HG03575 (cell line): ENCODE results near the gene RALB.

Experiments used
- ATAC-seq: cut with Tn5 transposase; IDR thresholded peaks from one replicate; pipeline ENCODE4 v1.9.1; 2021; ENCODE audit not compliant: unreplicated experiment, insufficient number of reproducible peaks, low FRiP score; ENCODE audit errors: extremely low read depth

RALB gene

DNA sequence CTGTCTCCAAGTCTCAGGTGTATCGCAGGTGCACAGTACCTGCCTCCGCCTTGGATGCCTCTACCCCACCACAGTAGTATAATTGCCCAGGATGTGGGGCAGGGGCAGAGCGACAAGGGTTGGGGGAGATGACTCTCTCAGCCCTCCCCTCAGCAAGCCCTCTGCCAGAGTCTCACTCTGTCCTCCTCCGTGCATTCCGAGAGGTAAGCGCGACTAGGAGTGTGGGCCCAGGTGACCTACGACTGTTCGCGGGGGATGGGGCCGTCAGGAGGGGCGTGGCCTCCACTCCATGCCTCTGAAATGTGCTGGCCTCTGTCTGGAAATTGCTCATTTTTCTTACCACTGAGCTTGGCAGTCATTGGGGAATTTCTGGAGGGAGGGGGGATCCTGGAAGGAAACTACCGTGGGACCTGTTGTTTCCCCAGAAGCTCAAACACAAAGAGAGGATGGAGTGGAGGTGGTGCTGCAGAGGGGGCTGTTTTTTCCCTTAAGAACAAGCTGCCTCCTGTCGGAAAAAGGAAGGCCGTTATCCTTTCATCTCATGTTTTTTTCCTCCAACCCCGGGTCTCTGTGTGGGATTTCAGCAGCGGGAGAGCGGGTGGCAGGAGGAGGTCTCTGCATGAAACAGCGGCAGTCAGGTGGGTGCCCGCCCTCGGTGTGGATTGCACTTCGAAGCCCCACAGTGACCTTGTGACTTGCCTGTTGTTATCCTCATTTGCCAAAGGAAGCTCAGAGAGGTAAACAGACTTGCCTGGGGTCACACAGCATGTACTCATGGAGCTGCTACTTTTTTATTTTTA lies 13.0 kb upstream of the RALB start:
- no peak for ATAC-seq

GRCh38 chr2:120240901-120241429 lies 11.7 kb upstream of the RALB start:
- ATAC-seq, result no peak

- no peak for ATAC-seq
Measured at GRCh38 chr2:120241684-120242083, 11.0 kb upstream of the RALB start.

GRCh38 chr2:120243211-120243610 lies 9.4 kb upstream of the RALB start:
- ATAC-seq, result no peak

- no peak for ATAC-seq
Measured at GRCh38 chr2:120243875-120244553, 8.6 kb upstream of the RALB start.

- no peak for ATAC-seq
Measured at GRCh38 chr2:120244656-120245519, 7.8 kb upstream of the RALB start.

GRCh38 chr2:120245520-120246332 lies 6.9 kb upstream of the RALB start:
- no peak for ATAC-seq

DNA sequence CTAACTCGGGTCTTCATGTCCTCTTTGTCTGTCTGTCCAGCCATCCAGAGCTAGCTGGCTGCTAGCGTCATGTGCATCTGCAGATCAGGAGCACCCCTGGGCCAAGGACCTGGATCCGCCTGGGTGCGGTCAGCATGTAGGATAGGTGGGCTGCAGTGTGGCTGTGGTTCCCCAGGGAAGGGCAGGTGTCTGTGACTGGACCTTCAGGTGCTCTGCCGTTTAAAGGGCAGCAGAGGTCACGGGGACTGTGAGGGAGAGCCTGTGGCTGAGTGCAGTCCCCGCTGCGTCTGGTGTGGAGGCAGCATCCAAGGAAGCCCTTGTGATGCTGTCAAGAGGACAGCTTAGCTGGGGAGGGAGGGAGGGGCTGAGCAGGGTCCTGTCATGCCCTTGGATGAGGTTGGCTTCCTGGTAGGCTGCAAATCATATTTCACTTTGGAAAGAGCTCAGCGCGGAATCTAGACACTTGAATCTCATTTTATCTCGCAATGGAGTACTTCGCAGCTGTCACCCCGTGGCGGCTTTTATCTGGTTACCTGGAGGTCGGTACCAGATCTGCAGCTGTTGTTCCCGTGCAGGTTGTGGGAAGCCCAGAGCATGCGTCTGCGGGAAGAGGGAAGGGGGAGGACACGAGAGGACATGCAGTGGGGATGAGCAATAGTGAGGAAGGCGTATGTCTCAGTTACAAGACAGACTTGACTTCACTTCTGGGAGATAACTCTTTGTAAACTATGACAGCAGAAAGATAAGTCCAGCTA lies 5.9 kb upstream of the RALB start:
- ATAC-seq, result no peak

- ATAC-seq, result no peak
Measured at GRCh38 chr2:120247851-120248250, 4.8 kb upstream of the RALB start.

- ATAC-seq, result no peak
Measured at GRCh38 chr2:120250640-120251039, 2.0 kb upstream of the RALB start.

DNA sequence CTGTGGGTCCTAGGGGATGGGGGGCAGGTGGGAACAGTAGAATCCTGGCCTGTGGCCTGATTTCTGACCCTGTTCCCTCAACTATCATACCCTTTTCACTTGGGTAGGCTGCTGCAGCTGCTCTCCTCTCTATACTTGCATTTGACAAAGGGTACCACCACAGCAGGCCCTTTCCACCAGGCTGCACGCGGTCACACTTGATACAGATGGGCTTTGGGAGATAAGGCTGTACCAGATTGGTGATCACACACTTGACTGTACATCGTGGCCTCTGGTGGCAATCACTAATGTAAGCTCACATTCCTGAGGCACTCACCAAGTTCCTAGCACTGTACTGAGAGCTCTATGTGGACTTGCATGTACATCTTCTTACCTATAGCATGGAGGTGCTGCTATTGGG lies 1.6 kb upstream of the RALB start:
- no peak for ATAC-seq

- no peak for ATAC-seq
Measured at GRCh38 chr2:120251880-120252224, 800 bp upstream of the RALB start.

DNA sequence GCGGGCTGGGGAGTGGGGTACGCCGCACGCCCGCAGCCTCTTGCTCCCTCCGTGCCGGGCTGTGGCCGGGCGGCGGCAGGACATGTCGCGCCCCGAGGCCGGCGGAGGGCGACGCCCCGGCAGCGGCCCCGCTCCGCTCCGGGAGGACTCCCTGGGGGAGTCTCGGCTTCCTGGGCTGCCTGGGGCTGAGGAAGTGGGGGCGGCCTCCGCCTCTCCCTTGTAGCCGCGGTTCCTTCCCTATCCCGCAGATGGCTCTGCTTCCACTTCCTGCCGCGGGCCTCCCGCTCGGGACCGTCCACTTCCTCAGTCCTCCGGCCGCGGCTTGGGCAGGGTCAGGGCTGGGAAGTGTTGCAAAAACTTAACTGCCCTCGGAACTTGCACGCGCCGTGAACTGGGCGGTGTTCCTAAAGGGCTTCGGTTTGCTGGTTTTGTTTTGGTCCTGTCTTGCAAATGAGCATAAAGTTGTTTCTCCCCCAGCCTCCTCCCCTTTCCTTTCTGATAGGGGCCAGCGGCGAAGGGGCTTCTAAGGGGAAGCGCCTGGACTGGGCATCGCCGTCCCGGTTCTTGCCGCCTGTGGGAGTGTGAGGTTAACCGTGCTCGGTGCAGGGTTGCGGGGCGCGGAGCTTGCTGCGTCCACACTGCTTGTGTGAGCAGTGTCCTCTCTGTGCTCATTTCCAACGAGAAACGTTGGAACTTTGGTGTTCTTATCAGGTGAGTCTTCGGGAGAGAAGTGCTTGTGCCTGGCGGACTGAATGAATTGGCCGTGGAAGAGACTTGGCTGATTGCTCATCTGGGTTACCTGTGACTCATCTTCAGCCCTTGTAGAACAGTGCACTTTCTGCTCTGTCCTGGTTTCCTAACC lies 600 bp downstream of the RALB start:
- ATAC-seq, result no peak

DNA sequence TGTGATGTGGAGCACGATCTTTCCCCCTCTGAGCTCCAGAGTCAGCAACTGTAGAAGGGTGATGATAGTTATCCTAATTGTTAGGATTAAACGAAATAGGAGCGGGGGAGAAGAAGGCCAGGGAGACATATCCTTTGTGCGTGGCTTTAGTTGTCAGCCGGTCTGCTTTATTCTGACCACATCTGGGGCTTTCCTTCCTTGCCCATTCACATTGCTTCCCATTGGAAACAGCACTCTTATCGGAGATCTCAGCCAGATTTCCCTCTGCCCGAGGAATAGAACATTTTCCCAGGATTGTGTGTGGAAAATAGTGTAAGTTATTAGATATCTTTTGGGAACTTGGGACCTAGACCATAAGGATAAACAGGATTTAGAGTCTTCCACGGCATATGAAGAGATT lies 1.5 kb downstream of the RALB start:
- no peak for ATAC-seq

GRCh38 chr2:120255071-120255470 lies 2.4 kb downstream of the RALB start:
- ATAC-seq, result no peak

GRCh38 chr2:120255986-120256650 lies 3.5 kb downstream of the RALB start:
- no peak for ATAC-seq

- ATAC-seq, result no peak
Measured at GRCh38 chr2:120256651-120257000, 4.0 kb downstream of the RALB start.
